NOMO-1 treated with dmso at 0.1 percent for 144 hours (cell line): ENCODE measurements around the gene OR52E2.

Source experiments
- DNase-seq: peaks from one replicate; lab custom pipeline; 2025; ENCODE audit not compliant: unreplicated experiment; lab: John Stamatoyannopoulos, UW

Gene OR52E2

GRCh38 chr11:5013012-5013411, 46.4 kb downstream of the OR52E2 start:
- no peak for DNase-seq

GRCh38 chr11:5011254-5011653, 48.2 kb downstream of the OR52E2 start:
- no peak for DNase-seq
